ENCODE measurements around the gene NUDT3.
"Not testable (repeated sequence)": the region's sequence is repeated elsewhere in the genome, so short reads cannot be mapped to it uniquely, and the experiment has no call there.

NUDT3 gene

DNA sequence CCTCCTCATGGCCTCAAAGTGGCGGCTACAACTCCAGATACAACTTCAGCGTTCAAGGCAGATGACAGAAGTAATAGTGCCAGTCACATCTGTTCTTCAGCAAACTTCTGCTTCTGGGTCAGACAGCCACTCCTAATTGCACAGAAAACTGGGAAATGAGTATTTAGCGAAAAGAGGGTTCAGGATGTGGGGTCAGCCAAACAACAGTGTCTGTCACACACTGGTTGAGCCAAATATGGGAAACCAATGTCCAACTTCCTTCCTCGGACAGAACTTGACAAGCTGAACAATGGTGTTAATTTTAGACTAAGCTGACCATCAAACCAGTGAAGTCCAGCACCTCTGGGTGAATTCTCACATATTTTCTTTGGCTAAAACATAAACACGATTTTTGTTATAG, 22.1 kb downstream of the NUDT3 start:
- TF ChIP-seq POLR2A (IDR thresholded peaks at IDR 0.05; ENCODE audit: low read depth, low read length) = no peak
- no peak for DNase-seq (ENCODE audit: insufficient read length, low spot score)
- no peak for FAIRE-seq

DNA sequence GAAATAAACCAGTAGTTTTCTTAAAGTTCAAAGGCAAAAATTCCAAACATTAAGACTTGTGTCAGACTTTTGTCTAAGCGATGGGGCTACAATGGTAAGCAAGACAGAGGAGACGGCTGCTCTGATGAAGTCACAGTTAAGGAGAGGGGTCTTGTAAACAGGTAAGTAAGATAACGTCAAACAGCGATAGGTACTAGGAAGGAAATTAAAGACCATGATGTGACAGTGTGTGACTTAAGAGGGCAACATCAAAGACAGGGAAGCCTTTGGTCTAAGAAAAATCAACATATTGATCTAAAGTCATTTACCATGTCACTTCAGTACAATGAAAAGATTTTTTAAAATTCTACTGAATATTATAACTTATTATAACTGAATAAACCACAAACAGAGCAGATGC, 23.1 kb downstream of the NUDT3 start:
- no peak for DNase-seq (ENCODE audit: insufficient read length, low spot score)
- no peak for TF ChIP-seq POLR2A (IDR thresholded peaks at IDR 0.05; ENCODE audit: low read depth, low read length)
- FAIRE-seq = no peak

DNA sequence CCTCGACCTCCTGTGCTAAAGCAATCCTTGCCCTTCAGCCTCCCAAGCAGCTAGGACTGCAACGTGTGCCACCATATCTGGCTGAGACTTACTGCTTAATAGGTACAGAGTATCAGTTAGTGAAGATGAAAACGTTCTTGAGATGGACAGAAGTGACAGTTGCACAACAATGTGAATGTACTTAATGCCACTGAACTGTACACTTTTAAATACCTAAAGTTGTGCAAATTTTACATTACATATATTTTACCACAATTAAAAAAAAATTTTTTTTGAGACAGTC, 25.9 kb downstream of the NUDT3 start:
- DNase-seq (ENCODE audit: insufficient read length, low spot score) = no peak
- FAIRE-seq = no peak
- no peak for TF ChIP-seq POLR2A (IDR thresholded peaks at IDR 0.05; ENCODE audit: low read depth, low read length)

DNA sequence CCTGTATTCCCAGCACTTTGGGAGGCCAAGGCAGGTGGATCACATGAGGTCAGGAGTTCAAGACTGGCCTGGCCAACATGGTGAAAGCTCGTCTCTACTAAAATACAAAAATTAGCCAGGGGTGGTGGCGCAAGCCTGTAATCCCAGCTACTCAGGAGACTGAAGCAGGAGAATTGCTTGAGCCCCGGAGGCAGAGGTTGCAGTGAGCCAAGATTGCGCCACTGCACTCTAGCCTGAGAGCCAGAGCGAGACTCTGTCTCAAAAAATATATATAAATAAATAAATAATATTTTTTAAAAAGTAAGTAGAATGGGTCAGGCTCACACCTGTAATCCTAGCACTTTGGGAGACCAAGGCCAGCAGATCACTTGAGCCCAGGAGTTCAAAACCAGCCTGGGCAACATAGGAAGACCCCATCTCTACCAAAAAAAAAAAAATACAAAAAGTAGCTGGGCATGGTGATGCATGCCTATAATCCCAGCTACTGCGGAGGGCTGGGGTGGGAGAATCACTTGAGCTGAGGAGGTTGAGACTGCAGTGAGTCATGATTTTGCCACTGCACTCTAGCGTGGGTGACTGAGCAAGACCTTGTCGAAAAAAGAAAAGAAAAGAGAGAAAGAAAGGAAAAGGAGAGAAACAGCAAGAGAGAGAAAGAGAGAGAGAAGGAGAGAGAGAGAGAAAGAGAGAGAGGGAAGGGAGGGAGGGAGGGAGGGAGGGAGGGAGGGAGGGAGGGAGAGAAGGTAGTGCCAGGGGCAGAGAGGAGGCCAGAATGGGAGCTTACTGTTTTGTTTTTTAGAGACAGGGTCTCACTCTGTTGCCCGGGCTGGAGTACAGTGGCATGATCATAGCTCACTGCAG, 26.5 kb downstream of the NUDT3 start:
- peak; percentile 69 for FAIRE-seq
- not testable (repeated sequence) for DNase-seq (ENCODE audit: insufficient read length, low spot score)

DNA sequence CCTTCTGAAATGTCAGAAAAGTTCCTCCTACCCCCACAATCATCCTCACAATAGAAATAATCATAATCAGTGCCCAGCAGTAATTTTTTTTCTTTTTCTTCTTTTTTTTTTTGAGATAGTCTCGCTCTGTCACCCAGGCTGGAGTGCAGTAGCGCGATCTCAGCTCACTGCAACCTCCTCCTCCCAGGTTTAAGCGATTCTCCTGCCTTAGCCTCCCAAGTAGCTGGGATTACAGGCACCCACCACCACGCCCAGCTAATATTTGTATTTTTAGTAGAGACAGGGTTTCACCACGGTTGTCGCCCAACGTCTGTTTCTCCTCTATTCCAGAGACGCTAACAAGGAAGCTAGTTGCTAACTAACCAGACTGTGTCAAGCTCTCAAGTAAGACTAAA, 28.8 kb downstream of the NUDT3 start:
- DNase-seq (ENCODE audit: insufficient read length, low spot score); FAIRE-seq: not testable (repeated sequence)

DNA sequence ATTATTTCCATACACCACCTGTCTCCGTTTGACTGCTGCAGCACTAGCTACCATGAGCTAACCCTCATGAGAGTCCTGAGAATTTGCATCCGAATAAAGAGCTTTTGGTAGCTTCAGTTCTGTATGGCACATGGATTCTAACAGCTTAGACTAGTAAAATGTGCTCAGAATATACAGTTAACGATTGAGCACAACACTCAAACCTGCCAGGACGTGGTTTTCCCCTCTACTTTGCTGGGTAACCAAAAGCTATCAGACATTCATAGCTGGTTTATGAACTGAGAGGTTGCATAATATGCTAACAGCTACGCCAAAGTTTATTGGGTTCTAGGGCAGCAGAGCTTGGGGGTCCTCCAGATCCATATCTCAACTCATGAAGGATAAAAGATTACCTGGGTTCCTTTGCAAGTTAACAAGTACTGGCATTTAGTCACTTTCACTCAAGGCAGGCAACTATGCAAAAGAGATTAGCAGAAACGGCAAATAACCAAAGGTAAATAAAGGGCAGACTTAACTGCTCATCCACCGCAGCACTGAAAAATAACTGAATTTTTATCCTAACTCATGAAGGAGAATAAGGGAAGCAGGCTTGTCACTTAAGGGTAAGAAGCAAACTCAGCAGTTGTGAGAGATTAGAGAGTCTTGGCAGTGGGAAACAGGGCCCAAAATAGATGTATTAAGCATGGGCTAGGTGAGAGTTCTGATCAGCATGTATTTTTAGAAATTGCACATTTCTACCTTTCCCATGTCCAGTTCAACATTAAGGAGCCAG, 29.4 kb downstream of the NUDT3 start:
- DNase-seq (ENCODE audit: insufficient read length, low spot score) = no peak
- no peak for FAIRE-seq
- TF ChIP-seq POLR2A (IDR thresholded peaks at IDR 0.05; ENCODE audit: low read depth, low read length) = no peak

DNA sequence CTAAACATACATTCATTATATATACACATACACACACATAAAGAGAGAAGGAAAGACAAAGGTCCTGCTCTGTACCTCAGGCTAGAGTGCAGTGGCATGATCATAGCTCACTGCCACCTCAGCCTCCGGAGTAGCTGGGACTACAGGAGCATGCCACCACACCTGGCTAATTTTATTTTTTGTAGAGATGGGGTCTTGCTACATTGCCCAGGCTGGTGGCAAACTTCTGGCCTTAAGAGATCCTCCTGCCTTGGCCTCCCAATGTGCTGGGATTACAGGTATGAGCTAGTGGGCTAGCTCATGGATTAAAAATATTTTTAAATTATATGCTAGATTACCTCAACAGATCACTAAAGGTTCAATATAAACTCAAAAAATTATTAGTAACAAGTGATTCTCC, 30.3 kb downstream of the NUDT3 start:
- FAIRE-seq = no peak
- no peak for TF ChIP-seq POLR2A (IDR thresholded peaks at IDR 0.05; ENCODE audit: low read depth, low read length)
- no peak for DNase-seq (ENCODE audit: insufficient read length, low spot score)

DNA sequence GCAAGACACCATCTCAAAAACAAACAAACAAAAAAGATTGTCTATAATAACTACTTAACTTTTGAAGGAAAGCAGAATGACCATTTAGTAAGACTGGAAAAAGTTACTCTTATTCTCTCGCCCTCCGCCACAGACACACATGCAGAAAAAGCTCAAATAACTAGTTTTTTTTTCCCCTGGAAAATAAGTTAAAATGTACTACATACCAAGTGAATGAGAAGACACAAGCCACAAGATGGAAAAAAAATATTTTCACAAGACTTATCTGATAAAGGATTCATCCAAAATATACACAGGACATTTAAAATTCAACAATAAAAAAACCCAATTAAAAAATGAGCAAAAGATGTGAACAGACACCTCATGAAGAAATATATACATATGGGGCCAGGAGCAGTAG, 31.9 kb downstream of the NUDT3 start:
- DNase-seq (ENCODE audit: insufficient read length, low spot score) (no peak), FAIRE-seq (no peak)
- TF ChIP-seq POLR2A (IDR thresholded peaks at IDR 0.05; ENCODE audit: low read depth, low read length) = no peak

DNA sequence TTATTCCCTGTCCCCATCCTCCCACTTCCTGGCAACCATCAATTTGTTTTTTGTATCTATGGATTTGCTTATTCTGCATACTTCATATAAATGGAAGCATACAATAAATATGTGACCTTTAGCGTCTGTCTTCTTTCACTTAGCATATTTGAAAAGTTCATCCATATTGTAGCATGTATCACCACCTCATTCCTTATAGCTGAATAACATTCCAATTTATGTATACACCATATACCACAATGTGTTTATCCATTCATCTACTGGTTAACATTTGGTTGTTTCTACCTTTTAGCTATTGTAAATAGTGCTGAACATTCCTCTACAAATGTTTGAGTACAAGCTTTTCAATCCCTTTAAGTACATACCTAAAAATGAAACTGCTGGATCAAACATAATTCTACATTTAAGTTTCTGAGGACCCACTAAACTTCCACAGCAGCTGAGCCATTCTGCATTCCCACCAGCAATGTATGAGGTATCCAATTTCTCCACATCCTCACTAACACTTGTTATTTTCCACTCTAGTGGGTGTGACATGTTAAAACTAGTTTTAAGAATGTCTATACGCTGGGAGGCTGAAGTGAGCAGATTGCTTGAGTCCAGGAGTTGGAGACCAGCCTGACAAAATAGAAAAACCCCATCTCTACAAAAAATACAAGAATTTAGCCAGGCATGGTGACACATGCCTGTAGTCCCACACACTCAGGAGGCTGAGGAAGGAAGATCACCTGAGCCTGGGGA, 32.9 kb downstream of the NUDT3 start:
- no peak for TF ChIP-seq POLR2A (IDR thresholded peaks at IDR 0.05; ENCODE audit: low read depth, low read length)
- FAIRE-seq (peak; percentile 48), DNase-seq (ENCODE audit: insufficient read length, low spot score) (no peak)

DNA sequence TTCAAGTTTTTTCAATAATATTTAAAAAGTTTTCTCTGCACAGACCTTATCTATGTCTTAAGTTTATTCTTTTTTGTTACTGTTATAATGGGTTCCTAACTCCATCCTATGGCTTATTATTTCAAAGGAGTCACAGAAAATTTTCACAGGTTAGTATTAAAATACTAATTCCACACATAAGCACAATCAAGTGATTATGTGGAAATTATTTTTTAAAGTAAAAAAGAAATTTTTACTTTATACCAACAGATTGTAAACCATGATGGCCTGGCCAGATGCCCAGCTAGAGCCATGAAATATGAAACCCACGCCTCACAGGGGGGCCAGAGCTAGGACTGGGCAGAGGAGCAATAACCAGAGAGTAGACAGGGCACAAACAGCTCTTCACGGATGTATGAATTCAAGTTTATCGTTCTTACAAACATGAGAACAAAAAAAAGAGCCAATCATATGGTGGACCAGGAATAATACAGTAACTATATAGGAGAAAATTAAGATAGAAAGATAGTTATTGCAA, 34.0 kb downstream of the NUDT3 start:
- FAIRE-seq = peak; percentile 30
- no peak for TF ChIP-seq POLR2A (IDR thresholded peaks at IDR 0.05; ENCODE audit: low read depth, low read length)
- DNase-seq (ENCODE audit: insufficient read length, low spot score) = no peak

DNA sequence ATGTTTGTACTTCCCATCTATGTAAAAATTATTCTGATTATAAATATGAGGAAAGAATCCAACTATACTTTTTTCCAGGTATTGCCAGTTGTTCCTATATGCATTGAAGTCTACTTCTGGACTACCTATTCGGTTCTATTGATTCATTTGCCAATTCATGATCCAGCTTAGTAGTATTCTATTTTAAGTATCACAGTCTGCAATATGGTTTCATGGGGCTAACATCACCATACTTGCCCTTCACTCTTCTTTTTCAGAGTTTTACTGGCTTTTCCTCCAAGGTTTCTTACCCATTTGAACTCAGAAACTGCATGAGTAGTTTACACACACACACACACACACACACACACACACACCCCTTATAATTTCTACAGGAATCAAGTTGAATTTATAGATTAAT, 34.5 kb downstream of the NUDT3 start:
- FAIRE-seq = no peak
- no peak for TF ChIP-seq POLR2A (IDR thresholded peaks at IDR 0.05; ENCODE audit: low read depth, low read length)
- no peak for DNase-seq (ENCODE audit: insufficient read length, low spot score)

DNA sequence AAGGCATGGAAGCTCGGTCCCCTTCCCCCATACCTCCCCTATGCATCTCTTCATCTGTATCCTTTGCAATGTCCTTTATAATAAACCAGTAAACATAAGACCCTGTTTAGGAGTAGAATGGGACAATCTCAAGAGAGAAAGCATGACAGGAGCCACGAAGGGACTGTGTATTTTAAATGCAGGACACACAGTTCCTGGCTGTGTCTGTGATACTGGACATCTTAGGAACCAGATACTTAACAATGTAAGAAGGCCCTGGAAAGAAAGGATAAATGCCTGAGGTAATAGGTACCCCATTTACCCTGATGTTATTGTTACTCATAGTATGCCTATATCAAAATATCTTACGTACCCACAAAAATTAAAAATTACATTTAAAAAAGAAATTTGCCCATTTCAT, 36.6 kb downstream of the NUDT3 start:
- no peak for TF ChIP-seq POLR2A (IDR thresholded peaks at IDR 0.05; ENCODE audit: low read depth, low read length)
- FAIRE-seq (peak; percentile 27), DNase-seq (ENCODE audit: insufficient read length, low spot score) (no peak)

DNA sequence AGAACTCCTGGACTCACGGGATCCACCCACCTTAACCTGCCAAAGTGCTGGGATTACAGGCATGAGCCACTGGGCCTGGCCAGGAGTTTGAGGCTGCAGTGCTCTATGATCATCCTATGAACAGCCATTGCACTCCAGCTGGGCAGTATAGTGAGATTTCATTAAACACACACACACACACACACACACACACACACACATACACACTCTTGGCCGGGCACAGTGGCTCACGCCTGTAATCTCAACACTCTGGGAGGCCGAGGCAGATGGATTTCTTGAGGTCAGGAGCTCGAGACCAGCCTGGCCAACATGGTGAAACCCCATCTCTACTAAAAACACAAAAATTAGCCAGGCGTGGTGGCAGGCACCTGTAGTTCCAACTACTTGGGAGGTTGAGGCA, 38.2 kb downstream of the NUDT3 start:
- not testable (repeated sequence) for FAIRE-seq; DNase-seq (ENCODE audit: insufficient read length, low spot score)

DNA sequence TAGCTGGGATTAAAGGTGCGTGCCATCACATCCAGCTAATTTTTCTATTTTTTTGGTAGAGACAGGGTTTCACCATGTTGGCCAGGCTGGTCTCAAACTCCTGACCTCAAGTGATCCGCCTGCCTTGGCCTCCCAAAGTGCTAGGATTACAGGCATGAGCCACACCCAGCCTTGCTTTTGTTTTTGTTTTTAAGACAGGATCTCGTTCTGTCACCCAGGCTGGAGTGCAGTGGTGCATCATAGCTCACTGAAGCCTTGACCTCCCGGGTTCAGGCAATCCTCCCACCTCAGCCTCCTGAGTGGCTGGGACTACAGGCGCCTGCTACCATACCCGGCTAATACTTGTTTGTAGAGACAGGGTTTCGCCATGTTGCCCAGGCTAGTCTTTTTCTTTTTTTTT, 38.9 kb downstream of the NUDT3 start:
- FAIRE-seq; DNase-seq (ENCODE audit: insufficient read length, low spot score): not testable (repeated sequence)
